ENCODE measurements around the gene MATCAP1.

DNA sequence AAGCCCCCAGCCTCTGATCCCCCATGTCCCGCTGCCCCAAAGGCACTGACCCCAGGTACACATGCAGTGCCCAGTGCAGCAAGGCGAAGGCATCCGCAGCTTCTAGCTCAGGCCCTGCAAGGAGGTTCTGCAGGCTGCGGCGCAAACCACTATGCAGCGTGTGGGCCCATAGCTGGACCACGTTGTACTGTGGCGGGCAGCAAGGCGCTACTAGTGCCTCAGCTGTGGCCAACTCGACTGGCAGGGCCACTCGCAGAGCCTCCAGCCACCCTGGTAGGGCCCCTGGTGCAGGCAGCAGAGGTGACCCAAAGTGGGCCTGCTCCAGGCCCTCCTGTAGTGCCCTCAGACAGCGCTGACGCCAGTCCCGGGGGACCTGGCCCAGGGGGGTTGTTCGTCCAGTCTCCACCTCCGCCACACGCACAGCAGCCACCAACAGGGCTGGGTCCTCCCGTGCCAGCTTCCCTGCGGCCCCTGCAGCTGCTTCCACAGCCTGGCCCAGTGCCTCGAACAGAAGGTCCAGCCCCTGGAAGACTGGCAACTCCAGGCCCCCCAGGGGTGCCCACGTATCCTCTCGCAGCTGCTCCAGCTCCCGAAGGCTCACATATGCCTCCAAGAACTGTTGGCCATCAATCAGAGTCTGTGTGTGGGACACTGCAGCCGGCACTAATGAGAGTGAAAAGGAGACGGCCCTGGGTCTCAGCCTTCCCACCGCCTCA is 3.6 kb upstream of the MATCAP1 start:
- TF ChIP-seq POLR2AphosphoS5 (IDR thresholded peaks at IDR 0.05; ENCODE audit: low read depth, low read length) (no peak), SPI1 (IDR thresholded peaks at IDR 0.05; ENCODE audit: low read depth, low read length) (no peak), POLR2A (IDR thresholded peaks at IDR 0.05; ENCODE audit: low read depth, low read length) (no peak), TAF1 (IDR thresholded peaks at IDR 0.05; ENCODE audit: low read depth, low read length) (no peak)
